ENCODE results near the gene ELP4.

The ELP4 gene

GRCh38 chr11:31477528-31478222 is 31.9 kb upstream of the ELP4 start:
- Histone ChIP-seq H4K20me1 (ENCODE audit: insufficient read depth, low read length) (peaks cover 6% of the 10 kb centered on the region; the same call in 1 of the 2 replicates), H3K27me3 (ENCODE audit: insufficient read depth, low read length, poor library complexity) (no peaks in the 10 kb centered on the region), H3K4me1 (ENCODE audit: insufficient read depth, low read length) (no peaks in the 10 kb centered on the region), H3K9me3 (ENCODE audit: insufficient read depth, low read length, severe bottlenecking) (no peaks in the 10 kb centered on the region), H3K79me2 (ENCODE audit: insufficient read depth, low read length) (peaks cover 27% of the 10 kb centered on the region), H3K27ac (ENCODE audit: low read length) (no peak overlapping the region), H2AFZ (ENCODE audit: low read depth, low read length) (no peak overlapping the region), H3K4me3 (ENCODE audit: low read depth in 1 of 2, low read length in 2 of 2) (no peak overlapping the region), H3K36me3 (ENCODE audit: insufficient read depth, low read length) (no peaks in the 10 kb centered on the region), H3K4me2 (ENCODE audit: insufficient read depth, low read length) (no peak overlapping the region), H3K9ac (ENCODE audit: low read depth, low read length) (no peak overlapping the region)
- TF ChIP-seq EZH2 (IDR thresholded peaks at IDR 0.05; ENCODE audit: borderline replicate concordance, low read depth, low read length, severe bottlenecking), result no peak
- no peak for TF ChIP-seq CTCF (IDR thresholded peaks at IDR 0.05; ENCODE audit: borderline replicate concordance, extremely low read depth, low read length, poor library complexity, severe bottlenecking)
- DNase-seq (no peak), ATAC-seq (ENCODE audit: insufficient read depth, low read depth) (no peak)

DNA sequence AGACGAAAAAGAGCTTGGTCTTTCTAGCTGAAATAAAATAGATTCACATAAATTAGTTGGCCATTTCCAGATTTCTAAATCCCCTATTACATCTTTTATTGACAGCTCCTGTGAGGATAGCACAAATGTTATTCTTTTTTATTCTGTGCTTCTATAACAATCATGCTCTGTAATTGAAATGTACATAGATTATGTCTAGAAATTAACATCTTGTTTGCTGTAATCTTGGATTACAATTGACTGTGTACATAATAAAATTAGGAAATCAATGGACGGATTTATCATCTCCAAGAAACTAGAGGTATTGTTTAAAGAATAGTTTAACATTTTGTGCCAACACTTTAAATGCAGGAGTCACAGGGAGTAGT is 31.4 kb upstream of the ELP4 start:
- ATAC-seq (ENCODE audit: insufficient read depth, low read depth) (no peak), DNase-seq (no peak)
- no peaks in the 10 kb centered on the region for H3K36me3 ChIP-seq (ENCODE audit: insufficient read depth, low read length)
- no peak for TF ChIP-seq EZH2 (IDR thresholded peaks at IDR 0.05; ENCODE audit: borderline replicate concordance, low read depth, low read length, severe bottlenecking)
- no peak for TF ChIP-seq CTCF (IDR thresholded peaks at IDR 0.05; ENCODE audit: borderline replicate concordance, extremely low read depth, low read length, poor library complexity, severe bottlenecking)
- H2AFZ ChIP-seq (ENCODE audit: low read depth, low read length), result no peak overlapping the region
- no peak overlapping the region for H3K4me2 ChIP-seq (ENCODE audit: insufficient read depth, low read length)
- H3K4me3 ChIP-seq (ENCODE audit: low read depth in 1 of 2, low read length in 2 of 2), result no peak overlapping the region
- H3K9ac ChIP-seq (ENCODE audit: low read depth, low read length), result no peak overlapping the region
- no peak overlapping the region for H3K27ac ChIP-seq (ENCODE audit: low read length)
- no peaks in the 10 kb centered on the region for H3K4me1 ChIP-seq (ENCODE audit: insufficient read depth, low read length)
- peaks cover 27% of the 10 kb centered on the region for H3K79me2 ChIP-seq (ENCODE audit: insufficient read depth, low read length)
- H3K27me3 ChIP-seq (ENCODE audit: insufficient read depth, low read length, poor library complexity), result no peaks in the 10 kb centered on the region
- H4K20me1 ChIP-seq (ENCODE audit: insufficient read depth, low read length), result peaks cover 6% of the 10 kb centered on the region; the same call in 1 of the 2 replicates
- no peaks in the 10 kb centered on the region for H3K9me3 ChIP-seq (ENCODE audit: insufficient read depth, low read length, severe bottlenecking)

DNA sequence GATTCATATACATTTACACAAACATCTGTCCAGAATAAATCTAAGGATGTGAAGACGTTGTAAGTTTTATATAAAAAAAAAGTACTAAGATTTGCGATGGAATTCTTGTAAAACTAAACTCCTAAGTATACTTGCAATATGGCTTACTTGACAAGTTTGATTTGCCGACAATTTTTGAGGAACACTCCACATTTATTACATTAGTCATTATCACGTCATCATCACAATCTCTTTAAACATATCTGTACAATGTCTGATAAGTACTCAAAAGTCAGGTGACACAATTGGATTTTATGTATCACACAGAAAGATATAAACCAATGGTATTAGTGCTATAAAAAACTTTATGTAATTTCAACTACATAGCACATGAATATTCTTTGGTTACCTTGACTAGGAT is 30.5 kb upstream of the ELP4 start:
- TF ChIP-seq CTCF (IDR thresholded peaks at IDR 0.05; ENCODE audit: borderline replicate concordance, extremely low read depth, low read length, poor library complexity, severe bottlenecking) (no peak), EZH2 (IDR thresholded peaks at IDR 0.05; ENCODE audit: borderline replicate concordance, low read depth, low read length, severe bottlenecking) (no peak)
- no peaks in the 10 kb centered on the region for H3K4me1 ChIP-seq (ENCODE audit: insufficient read depth, low read length)
- ATAC-seq (ENCODE audit: insufficient read depth, low read depth), result no peak
- no peak overlapping the region for H3K27ac ChIP-seq (ENCODE audit: low read length)
- H3K4me3 ChIP-seq (ENCODE audit: low read depth in 1 of 2, low read length in 2 of 2), result no peak overlapping the region
- no peak overlapping the region for H2AFZ ChIP-seq (ENCODE audit: low read depth, low read length)
- peaks cover 6% of the 10 kb centered on the region; the same call in 1 of the 2 replicates for H4K20me1 ChIP-seq (ENCODE audit: insufficient read depth, low read length)
- no peak for DNase-seq
- H3K4me2 ChIP-seq (ENCODE audit: insufficient read depth, low read length), result no peak overlapping the region
- no peak overlapping the region for H3K9ac ChIP-seq (ENCODE audit: low read depth, low read length)
- no peaks in the 10 kb centered on the region for H3K36me3 ChIP-seq (ENCODE audit: insufficient read depth, low read length)
- no peaks in the 10 kb centered on the region for H3K27me3 ChIP-seq (ENCODE audit: insufficient read depth, low read length, poor library complexity)
- H3K9me3 ChIP-seq (ENCODE audit: insufficient read depth, low read length, severe bottlenecking), result no peaks in the 10 kb centered on the region
- H3K79me2 ChIP-seq (ENCODE audit: insufficient read depth, low read length), result peaks cover 27% of the 10 kb centered on the region
